Measurements from ENCODE around the gene TRIM26.

Gene TRIM26

DNA sequence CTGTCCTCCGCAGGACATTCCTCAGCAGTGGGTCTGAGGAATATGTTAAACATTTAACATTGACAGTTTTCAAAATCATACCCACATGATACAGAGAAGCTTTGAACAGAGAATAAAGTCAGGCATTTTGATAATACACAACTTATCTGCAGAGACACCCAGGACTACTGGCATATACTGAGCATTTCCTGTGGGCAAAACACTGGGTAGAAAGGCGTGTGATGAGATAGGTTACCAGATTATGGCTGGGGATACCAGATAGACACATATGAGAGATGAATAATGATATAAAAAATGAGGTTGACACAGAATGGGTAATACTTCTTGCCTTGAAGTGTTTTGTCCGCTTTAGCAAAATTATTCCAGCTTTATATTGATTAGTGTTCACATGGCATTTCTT, 31.4 kb upstream of the TRIM26 start:
- TF ChIP-seq, protein P1, sequence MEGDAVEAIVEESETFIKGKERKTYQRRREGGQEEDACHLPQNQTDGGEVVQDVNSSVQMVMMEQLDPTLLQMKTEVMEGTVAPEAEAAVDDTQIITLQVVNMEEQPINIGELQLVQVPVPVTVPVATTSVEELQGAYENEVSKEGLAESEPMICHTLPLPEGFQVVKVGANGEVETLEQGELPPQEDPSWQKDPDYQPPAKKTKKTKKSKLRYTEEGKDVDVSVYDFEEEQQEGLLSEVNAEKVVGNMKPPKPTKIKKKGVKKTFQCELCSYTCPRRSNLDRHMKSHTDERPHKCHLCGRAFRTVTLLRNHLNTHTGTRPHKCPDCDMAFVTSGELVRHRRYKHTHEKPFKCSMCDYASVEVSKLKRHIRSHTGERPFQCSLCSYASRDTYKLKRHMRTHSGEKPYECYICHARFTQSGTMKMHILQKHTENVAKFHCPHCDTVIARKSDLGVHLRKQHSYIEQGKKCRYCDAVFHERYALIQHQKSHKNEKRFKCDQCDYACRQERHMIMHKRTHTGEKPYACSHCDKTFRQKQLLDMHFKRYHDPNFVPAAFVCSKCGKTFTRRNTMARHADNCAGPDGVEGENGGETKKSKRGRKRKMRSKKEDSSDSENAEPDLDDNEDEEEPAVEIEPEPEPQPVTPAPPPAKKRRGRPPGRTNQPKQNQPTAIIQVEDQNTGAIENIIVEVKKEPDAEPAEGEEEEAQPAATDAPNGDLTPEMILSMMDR (IDR thresholded peaks at IDR 0.05; ENCODE audit: insufficient read depth, low read length, poor library complexity, severe bottlenecking), result no peak
- Histone ChIP-seq H3K36me3 (ENCODE audit: control insufficient read depth, insufficient read depth, low read length) (no peaks in the 10 kb centered on the region), H3K4me3 (replicated peaks; ENCODE audit: low read depth, low read length) (no peak overlapping the region), H3K27me3 (replicated peaks; ENCODE audit: control insufficient read depth, insufficient read depth, low read length) (no peaks in the 10 kb centered on the region)
- DNase-seq (ENCODE audit: extremely low read depth, insufficient read length), result no peak

DNA sequence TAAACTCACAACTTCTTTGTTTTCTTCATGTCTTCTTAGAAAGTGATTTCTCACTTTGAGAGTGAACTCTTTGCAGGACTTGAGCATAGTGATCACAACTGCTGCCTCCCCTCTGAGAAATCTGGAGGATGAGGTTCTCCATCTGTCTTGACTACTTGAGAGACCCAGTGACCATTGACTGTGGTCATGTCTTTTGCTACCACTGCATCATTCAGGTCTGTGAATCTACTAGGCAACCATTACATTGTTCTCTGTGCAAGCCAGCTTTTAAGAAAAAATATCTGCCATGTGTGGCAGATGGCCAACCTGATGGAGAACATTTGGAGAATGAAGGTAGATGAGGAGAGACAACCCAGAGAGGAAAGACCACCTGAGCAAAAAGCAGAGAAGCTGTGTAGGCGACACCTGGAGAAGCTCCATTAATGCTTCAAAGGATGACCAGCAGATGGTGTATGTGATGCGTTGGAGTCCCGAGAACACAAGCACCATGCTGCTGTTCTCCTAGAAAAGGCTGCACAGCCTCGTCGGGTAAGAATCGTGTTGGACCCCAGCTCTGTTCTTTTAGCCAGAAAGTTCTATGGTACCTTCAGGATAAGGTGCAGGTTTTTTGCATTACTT, 25.1 kb upstream of the TRIM26 start:
- Histone ChIP-seq H3K4me3 (replicated peaks; ENCODE audit: low read depth, low read length) (no peak overlapping the region), H3K27me3 (replicated peaks; ENCODE audit: control insufficient read depth, insufficient read depth, low read length) (no peaks in the 10 kb centered on the region), H3K36me3 (ENCODE audit: control insufficient read depth, insufficient read depth, low read length) (no peaks in the 10 kb centered on the region)
- TF ChIP-seq, protein P1 (IDR thresholded peaks at IDR 0.05; ENCODE audit: insufficient read depth, low read length, poor library complexity, severe bottlenecking), result peak; percentile 59
- no peak for DNase-seq (ENCODE audit: extremely low read depth, insufficient read length)

DNA sequence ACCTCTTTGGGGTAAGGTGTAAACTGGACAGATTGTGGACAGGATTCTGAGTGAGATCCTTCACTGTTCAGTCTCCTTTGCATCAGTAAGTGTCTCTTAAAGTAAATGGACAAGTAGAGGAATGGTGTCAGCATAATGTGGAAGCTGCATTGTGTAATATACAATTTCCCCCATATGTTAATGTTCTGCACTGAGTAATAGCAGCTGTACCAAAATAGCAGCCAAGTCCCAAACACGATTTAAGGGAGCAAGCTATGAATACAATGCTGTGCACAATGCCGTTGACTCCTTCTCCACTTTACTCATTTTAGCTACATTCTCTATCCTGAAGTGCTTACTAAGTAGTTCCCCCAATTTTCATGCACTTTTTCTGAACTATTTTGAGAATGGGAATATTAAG, 21.1 kb upstream of the TRIM26 start:
- no peaks in the 10 kb centered on the region for H3K36me3 ChIP-seq (ENCODE audit: control insufficient read depth, insufficient read depth, low read length)
- H3K4me3 ChIP-seq (replicated peaks; ENCODE audit: low read depth, low read length), result no peak overlapping the region
- TF ChIP-seq, protein P1 (IDR thresholded peaks at IDR 0.05; ENCODE audit: insufficient read depth, low read length, poor library complexity, severe bottlenecking), result no peak
- no peak for DNase-seq (ENCODE audit: extremely low read depth, insufficient read length)
- no peaks in the 10 kb centered on the region for H3K27me3 ChIP-seq (replicated peaks; ENCODE audit: control insufficient read depth, insufficient read depth, low read length)

DNA sequence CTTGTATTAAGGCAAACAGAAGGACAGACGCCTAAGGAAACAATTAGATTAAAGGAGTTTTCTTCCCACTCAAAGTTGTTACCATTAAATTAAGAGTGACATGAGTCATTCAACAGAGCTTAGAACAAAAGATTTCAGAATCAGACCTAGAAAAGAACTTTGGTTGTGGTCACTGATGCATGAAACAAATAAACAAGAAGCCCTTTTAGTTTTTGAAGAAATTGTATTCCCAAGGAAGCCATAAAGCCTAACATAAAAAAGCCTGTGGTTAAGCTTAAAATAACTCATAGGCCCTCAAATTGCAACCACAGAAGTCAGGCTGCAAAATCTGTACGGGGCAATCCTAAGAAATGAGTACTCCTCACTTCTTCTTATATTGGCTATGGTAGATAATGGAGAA, 17.9 kb upstream of the TRIM26 start:
- Histone ChIP-seq H3K36me3 (ENCODE audit: control insufficient read depth, insufficient read depth, low read length) (no peaks in the 10 kb centered on the region), H3K4me3 (replicated peaks; ENCODE audit: low read depth, low read length) (no peak overlapping the region), H3K27me3 (replicated peaks; ENCODE audit: control insufficient read depth, insufficient read depth, low read length) (no peaks in the 10 kb centered on the region)
- TF ChIP-seq, protein P1 (IDR thresholded peaks at IDR 0.05; ENCODE audit: insufficient read depth, low read length, poor library complexity, severe bottlenecking), result no peak
- no peak for DNase-seq (ENCODE audit: extremely low read depth, insufficient read length)

DNA sequence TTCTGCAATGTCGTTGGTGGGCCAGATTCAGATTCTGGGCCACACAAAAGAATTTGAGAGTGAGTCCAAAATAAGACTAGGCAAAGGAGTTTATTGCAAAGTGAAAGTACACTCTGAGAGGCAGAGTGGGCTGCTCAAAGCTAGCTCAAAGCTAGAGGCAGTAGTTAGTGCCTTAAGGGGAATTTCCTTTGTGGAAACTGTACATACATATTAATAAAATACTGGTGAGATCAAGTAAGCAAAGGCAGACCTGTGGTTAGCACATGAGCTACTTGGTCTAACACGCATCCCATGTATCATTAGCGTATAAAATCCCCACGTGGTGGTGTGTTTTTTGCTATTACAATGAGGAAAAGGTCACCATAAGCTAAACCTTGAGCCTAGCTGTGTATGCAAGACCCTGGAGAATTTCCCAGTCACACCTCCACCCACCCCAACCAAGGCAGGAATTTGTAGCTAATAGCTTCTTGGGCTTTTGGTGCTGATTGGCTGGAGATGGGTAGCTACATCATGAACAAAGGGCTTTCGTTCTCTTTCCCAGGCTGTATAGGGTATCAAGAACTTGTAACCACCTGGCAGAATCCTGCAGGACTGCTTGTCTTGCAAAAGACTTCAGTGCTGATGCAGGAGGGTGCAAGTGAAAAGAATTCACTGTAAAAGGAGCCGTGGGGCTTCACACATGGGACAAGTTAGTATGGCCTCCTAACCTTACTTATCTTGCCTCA, 14.7 kb upstream of the TRIM26 start:
- Histone ChIP-seq H3K36me3 (ENCODE audit: control insufficient read depth, insufficient read depth, low read length) (no peaks in the 10 kb centered on the region), H3K27me3 (replicated peaks; ENCODE audit: control insufficient read depth, insufficient read depth, low read length) (no peaks in the 10 kb centered on the region; the same call in 1 of the 2 replicates), H3K4me3 (replicated peaks; ENCODE audit: low read depth, low read length) (no peak overlapping the region)
- TF ChIP-seq, protein P1 (IDR thresholded peaks at IDR 0.05; ENCODE audit: insufficient read depth, low read length, poor library complexity, severe bottlenecking), result no peak
- no peak for DNase-seq (ENCODE audit: extremely low read depth, insufficient read length)
